Measurements from ENCODE around the gene PIP4P1. TPM values are rescaled to one million over a fixed set of nuclear protein-coding genes. Genes with fewer than 3 reads are reported as not detected.
A peak's percentile ranks its signal among the peaks of the same experiment; 100 is the strongest.

The PIP4P1 gene
- total and polyA plus RNA-seq, 2 of the 13 experiments (the other 11 are each of a cell fraction or from before 2014, with no cell fraction given): 33.4 to 47.0 TPM

- TF ChIP-seq ZNF576 (CRISPR knock-in tag; IDR thresholded peaks at IDR 0.05): no peak
- no peak for TF ChIP-seq ZNF577 (CRISPR knock-in tag; IDR thresholded peaks at IDR 0.05; ENCODE audit: borderline replicate concordance, low read depth)
- no peak for TF ChIP-seq RFXANK (CRISPR knock-in tag; IDR thresholded peaks at IDR 0.05)
- TF ChIP-seq ZFX (CRISPR knock-in tag; IDR thresholded peaks at IDR 0.05; ENCODE audit: low read depth): peak; percentile 77
- peak; percentile 80 for TF ChIP-seq ZNF503 (CRISPR knock-in tag; IDR thresholded peaks at IDR 0.05)
- TF ChIP-seq HMGXB4 (CRISPR knock-in tag; IDR thresholded peaks at IDR 0.05; ENCODE audit: borderline replicate concordance in 1 of 2, low read depth in 1 of 2): peak; percentile 85 to 94; a peak in 3 of 4 replicates
- TF ChIP-seq ZNF549 (CRISPR knock-in tag; IDR thresholded peaks at IDR 0.05): no peak
- 0 out of 2 replicates have a peak, but pooled peaks have one; percentile 78 for TF ChIP-seq SATB2 (CRISPR knock-in tag; IDR thresholded peaks at IDR 0.05)
- 0 out of 2 replicates have a peak, but pooled peaks have one; percentile 85 for TF ChIP-seq ZNF431 (CRISPR knock-in tag; IDR thresholded peaks at IDR 0.05; ENCODE audit: borderline replicate concordance, low read depth)
- TF ChIP-seq ZNF607 (CRISPR knock-in tag; IDR thresholded peaks at IDR 0.05; ENCODE audit: borderline replicate concordance): peak; percentile 64; the same call in 1 of the 2 replicates
- peak; percentile 95 for TF ChIP-seq ZXDC (CRISPR knock-in tag; IDR thresholded peaks at IDR 0.05)
- TF ChIP-seq ZBTB21 (CRISPR knock-in tag; IDR thresholded peaks at IDR 0.05): no peak
- no peak for TF ChIP-seq BATF2 (CRISPR knock-in tag; IDR thresholded peaks at IDR 0.05)
- no peak for TF ChIP-seq ZBTB8A (CRISPR knock-in tag; IDR thresholded peaks at IDR 0.05; ENCODE audit: borderline replicate concordance, low read depth)
- no peak; the same call in none of the 2 replicates for TF ChIP-seq ZMYM3 (CRISPR knock-in tag; IDR thresholded peaks at IDR 0.05)
- TF ChIP-seq ZNF788 (CRISPR knock-in tag; IDR thresholded peaks at IDR 0.05; ENCODE audit: borderline replicate concordance): 0 out of 2 replicates have a peak, but pooled peaks have one; percentile 71
- 0 out of 2 replicates have a peak, but pooled peaks have one; percentile 33 for TF ChIP-seq ZNF543 (CRISPR knock-in tag; IDR thresholded peaks at IDR 0.05)
- TF ChIP-seq RFX3 (CRISPR knock-in tag; IDR thresholded peaks at IDR 0.05): peak; percentile 33; the same call in 1 of the 2 replicates
- TF ChIP-seq REXO4 (CRISPR knock-in tag; IDR thresholded peaks at IDR 0.05; ENCODE audit: borderline replicate concordance): no peak
- TF ChIP-seq FLYWCH1 (CRISPR knock-in tag; IDR thresholded peaks at IDR 0.05): no peak
- no peak for TF ChIP-seq ZNF792 (CRISPR knock-in tag; IDR thresholded peaks at IDR 0.05)
These were observed 48.1 kb downstream of the PIP4P1 start, which contains the start of gene TEP1 (continued) for GRCh38 chr14:20412876-20413743.
